Measurements from ENCODE around the gene MED12L. TPM values are rescaled to one million over a fixed set of nuclear protein-coding genes. Genes with fewer than 3 reads are reported as not detected.

Gene MED12L
- total and polyA plus RNA-seq, 9 of the 15 experiments (the other 6 are each of a cell fraction or from before 2014, with no cell fraction given): not detected

GRCh38 chr3:151047636-151048035, 37.8 kb upstream of the MED12L start (continued):
- TF ChIP-seq, protein P1, sequence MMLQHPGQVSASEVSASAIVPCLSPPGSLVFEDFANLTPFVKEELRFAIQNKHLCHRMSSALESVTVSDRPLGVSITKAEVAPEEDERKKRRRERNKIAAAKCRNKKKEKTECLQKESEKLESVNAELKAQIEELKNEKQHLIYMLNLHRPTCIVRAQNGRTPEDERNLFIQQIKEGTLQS (IDR thresholded peaks at IDR 0.05): peak; percentile 57; the same call in 1 of the 2 replicates
- TF ChIP-seq, protein P1 (CRISPR knock-in tag; conservative IDR thresholded peaks at IDR 0.05): no peak
- TF ChIP-seq ZNF12 (CRISPR knock-in tag; IDR thresholded peaks at IDR 0.05) (no peak), CHD2 (IDR thresholded peaks at IDR 0.05; ENCODE audit: low read depth, low read length) (no peak), POLR2AphosphoS2 (IDR thresholded peaks at IDR 0.05; ENCODE audit: low read length) (no peak), ZNF41 (CRISPR knock-in tag; conservative IDR thresholded peaks at IDR 0.05) (no peak), EWSR1 (IDR thresholded peaks at IDR 0.05; ENCODE audit: borderline replicate concordance, low read depth, partially characterized antibody) (no peak), JUN (IDR thresholded peaks at IDR 0.05; ENCODE audit: borderline replicate concordance, low read depth, low read length) (no peak), JUN (CRISPR knock-in tag; IDR thresholded peaks at IDR 0.05; ENCODE audit: borderline replicate concordance) (no peak), ZNF282 (CRISPR knock-in tag; IDR thresholded peaks at IDR 0.05) (no peak), ZBTB43 (CRISPR knock-in tag; IDR thresholded peaks at IDR 0.05) (no peak), FOXJ3 (CRISPR knock-in tag; IDR thresholded peaks at IDR 0.05) (no peak), LCOR (CRISPR knock-in tag; IDR thresholded peaks at IDR 0.05) (no peak), NONO (IDR thresholded peaks at IDR 0.05; ENCODE audit: low read depth in 2 of 2, low read length in 1 of 2) (no peak), SRSF3 (IDR thresholded peaks at IDR 0.05; ENCODE audit: insufficient read depth, low read length) (no peak), ZFP36 (IDR thresholded peaks at IDR 0.05; ENCODE audit: low read depth, low read length, partially characterized antibody) (no peak), ZFP30 (CRISPR knock-in tag; IDR thresholded peaks at IDR 0.05; ENCODE audit: borderline replicate concordance) (no peak), USF2 (CRISPR knock-in tag; IDR thresholded peaks at IDR 0.05) (peak; percentile 88)
- TF ChIP-seq, protein P2, sequence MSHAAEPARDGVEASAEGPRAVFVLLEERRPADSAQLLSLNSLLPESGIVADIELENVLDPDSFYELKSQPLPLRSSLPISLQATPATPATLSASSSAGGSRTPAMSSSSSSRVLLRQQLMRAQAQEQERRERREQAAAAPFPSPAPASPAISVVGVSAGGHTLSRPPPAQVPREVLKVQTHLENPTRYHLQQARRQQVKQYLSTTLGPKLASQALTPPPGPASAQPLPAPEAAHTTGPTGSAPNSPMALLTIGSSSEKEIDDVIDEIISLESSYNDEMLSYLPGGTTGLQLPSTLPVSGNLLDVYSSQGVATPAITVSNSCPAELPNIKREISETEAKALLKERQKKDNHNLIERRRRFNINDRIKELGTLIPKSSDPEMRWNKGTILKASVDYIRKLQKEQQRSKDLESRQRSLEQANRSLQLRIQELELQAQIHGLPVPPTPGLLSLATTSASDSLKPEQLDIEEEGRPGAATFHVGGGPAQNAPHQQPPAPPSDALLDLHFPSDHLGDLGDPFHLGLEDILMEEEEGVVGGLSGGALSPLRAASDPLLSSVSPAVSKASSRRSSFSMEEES (CRISPR knock-in tag; IDR thresholded peaks at IDR 0.05): peak; percentile 98
- TF ChIP-seq, protein P3, sequence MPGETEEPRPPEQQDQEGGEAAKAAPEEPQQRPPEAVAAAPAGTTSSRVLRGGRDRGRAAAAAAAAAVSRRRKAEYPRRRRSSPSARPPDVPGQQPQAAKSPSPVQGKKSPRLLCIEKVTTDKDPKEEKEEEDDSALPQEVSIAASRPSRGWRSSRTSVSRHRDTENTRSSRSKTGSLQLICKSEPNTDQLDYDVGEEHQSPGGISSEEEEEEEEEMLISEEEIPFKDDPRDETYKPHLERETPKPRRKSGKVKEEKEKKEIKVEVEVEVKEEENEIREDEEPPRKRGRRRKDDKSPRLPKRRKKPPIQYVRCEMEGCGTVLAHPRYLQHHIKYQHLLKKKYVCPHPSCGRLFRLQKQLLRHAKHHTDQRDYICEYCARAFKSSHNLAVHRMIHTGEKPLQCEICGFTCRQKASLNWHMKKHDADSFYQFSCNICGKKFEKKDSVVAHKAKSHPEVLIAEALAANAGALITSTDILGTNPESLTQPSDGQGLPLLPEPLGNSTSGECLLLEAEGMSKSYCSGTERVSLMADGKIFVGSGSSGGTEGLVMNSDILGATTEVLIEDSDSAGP (CRISPR knock-in tag; IDR thresholded peaks at IDR 0.05): no peak
- TF ChIP-seq, protein P4, sequence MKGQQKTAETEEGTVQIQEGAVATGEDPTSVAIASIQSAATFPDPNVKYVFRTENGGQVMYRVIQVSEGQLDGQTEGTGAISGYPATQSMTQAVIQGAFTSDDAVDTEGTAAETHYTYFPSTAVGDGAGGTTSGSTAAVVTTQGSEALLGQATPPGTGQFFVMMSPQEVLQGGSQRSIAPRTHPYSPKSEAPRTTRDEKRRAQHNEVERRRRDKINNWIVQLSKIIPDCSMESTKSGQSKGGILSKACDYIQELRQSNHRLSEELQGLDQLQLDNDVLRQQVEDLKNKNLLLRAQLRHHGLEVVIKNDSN (CRISPR knock-in tag; IDR thresholded peaks at IDR 0.05): peak; percentile 52

Measured in K562 (cell line).